Adrenal gland (tissue), 5 donors: ENCODE results near the gene TMEM140.

Experiments used
- POLR2A ChIP-seq, 2 donors: fragments of 450-650 bp; IDR thresholded peaks; one replicate each; pipeline ENCODE4 v1.6.1; 2017; ENCODE audit warnings: antibody characterized with exemption in 2 of 2, mild to moderate bottlenecking in 2 of 2, moderate library complexity in 1 of 2
- TF ChIP-seq, protein P1 (sequence below), 6 experiments: fragments of 450-650 bp in 4 of 6; fragments of 200-600 bp in 2 of 6; sonication (generic) in 1 of 6; IDR thresholded peaks; 1 replicate in 5 of 6; 2 replicates in 1 of 6; pipeline versions ENCODE4 v1.5.1 to v1.8.0; 2016 to 2021; ENCODE audit warnings: antibody characterized with exemption in 6 of 6, mild to moderate bottlenecking in 2 of 6, moderate library complexity in 1 of 6
- donor health status: DM: no; HTN: no; CAD: no.

DNA sequence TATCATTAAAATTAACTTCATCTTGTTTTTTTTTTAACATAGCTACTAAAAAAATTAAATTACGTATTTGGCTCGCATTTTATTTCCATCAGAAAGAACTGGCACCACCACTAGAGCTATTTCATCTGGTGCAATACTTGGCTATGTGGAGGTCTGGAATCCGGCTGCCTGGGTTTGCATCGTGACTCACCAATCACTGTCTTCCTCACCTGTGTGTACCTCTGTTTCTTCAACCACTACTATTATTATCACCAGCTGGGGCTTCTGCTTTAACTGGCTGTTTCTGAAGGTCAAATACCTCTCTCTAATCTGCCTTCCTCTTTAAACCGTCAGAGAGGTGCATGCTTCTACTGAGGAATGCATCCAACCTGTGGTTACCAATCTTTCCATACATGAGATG, 57.0 kb downstream of the TMEM140 start:
- TF ChIP-seq POLR2A (IDR thresholded peaks at IDR 0.05), result no peak
- TF ChIP-seq, protein P1, sequence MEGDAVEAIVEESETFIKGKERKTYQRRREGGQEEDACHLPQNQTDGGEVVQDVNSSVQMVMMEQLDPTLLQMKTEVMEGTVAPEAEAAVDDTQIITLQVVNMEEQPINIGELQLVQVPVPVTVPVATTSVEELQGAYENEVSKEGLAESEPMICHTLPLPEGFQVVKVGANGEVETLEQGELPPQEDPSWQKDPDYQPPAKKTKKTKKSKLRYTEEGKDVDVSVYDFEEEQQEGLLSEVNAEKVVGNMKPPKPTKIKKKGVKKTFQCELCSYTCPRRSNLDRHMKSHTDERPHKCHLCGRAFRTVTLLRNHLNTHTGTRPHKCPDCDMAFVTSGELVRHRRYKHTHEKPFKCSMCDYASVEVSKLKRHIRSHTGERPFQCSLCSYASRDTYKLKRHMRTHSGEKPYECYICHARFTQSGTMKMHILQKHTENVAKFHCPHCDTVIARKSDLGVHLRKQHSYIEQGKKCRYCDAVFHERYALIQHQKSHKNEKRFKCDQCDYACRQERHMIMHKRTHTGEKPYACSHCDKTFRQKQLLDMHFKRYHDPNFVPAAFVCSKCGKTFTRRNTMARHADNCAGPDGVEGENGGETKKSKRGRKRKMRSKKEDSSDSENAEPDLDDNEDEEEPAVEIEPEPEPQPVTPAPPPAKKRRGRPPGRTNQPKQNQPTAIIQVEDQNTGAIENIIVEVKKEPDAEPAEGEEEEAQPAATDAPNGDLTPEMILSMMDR (IDR thresholded peaks at IDR 0.05), result no peak
